ENCODE data around the gene RDH5.

RDH5 gene

DNA sequence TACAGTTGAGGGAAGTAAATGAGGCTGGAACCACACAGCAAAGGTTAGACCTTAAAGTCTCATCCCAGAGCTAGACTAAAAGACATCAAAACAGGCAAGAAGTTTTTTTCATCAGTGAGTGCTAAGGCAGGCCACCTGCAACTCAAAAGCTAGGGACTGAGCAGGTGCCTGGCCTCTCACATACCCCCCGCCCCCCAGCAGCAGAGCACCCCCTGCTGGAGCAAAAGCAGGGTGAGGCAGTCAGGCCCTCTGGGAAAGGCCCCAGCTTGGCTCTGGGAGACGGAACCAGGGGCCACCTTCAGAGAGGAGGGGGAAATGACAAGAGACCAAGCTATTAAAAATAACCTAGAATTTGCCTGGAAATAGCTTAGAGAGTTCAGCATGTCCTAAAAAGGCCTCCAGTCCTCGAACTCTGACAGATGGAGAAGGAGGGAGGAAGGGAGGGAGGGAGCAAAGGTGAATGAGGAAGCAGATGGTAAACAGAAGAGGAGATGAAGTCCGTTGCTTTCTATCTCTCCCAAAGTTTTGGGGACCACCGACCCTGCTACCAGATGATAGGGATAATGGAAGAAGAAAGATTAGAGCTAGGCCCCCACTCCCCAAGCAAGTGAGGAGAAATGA is 14.3 kb upstream of the RDH5 start:
- H3K4me3 ChIP-seq (ENCODE audit: control insufficient read depth, low read depth, low read length) = no peak overlapping the region
- DNase-seq (ENCODE audit: low read depth) = no peak
- TF ChIP-seq, protein P1, sequence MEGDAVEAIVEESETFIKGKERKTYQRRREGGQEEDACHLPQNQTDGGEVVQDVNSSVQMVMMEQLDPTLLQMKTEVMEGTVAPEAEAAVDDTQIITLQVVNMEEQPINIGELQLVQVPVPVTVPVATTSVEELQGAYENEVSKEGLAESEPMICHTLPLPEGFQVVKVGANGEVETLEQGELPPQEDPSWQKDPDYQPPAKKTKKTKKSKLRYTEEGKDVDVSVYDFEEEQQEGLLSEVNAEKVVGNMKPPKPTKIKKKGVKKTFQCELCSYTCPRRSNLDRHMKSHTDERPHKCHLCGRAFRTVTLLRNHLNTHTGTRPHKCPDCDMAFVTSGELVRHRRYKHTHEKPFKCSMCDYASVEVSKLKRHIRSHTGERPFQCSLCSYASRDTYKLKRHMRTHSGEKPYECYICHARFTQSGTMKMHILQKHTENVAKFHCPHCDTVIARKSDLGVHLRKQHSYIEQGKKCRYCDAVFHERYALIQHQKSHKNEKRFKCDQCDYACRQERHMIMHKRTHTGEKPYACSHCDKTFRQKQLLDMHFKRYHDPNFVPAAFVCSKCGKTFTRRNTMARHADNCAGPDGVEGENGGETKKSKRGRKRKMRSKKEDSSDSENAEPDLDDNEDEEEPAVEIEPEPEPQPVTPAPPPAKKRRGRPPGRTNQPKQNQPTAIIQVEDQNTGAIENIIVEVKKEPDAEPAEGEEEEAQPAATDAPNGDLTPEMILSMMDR (conservative IDR thresholded peaks at IDR 0.05; ENCODE audit: control insufficient read depth, insufficient read depth, low read depth, low read length) = peak; percentile 40

DNA sequence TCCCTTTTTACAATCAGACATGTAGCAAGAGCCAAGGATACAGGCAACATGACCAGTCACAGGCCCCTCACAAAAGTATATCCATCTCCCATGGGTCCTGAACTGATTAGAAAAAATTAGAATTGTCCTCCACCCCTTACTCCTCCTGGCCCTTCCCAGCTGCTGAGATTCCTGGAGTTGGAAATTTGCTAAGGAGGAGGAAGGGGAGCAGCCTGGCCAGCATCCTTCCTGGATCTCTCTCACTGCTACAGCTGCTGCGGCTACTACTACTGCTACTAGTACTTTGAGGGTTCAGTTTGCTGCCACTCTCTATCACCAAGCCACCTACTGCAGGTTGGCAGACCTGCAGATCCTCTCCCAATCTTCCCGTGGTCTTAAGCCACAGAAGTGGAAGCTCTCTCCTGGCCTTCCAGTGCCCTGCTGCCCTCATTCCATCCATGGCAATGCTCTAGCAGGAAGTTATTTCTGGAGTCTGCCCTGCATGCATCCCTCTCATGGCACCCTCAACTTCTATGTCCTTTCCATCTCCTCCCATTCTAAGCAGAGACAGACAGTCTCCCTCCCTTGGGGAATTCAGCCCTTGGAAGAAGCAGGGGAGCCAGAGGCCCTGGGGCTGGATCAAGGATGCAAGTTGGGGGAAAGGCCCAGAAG is 13.5 kb upstream of the RDH5 start:
- peak overlapping the region; percentile 59 for H3K4me3 ChIP-seq (ENCODE audit: control insufficient read depth, low read depth, low read length)
- TF ChIP-seq, protein P1 (conservative IDR thresholded peaks at IDR 0.05; ENCODE audit: control insufficient read depth, insufficient read depth, low read depth, low read length) = no peak
- no peak for DNase-seq (ENCODE audit: low read depth)

DNA sequence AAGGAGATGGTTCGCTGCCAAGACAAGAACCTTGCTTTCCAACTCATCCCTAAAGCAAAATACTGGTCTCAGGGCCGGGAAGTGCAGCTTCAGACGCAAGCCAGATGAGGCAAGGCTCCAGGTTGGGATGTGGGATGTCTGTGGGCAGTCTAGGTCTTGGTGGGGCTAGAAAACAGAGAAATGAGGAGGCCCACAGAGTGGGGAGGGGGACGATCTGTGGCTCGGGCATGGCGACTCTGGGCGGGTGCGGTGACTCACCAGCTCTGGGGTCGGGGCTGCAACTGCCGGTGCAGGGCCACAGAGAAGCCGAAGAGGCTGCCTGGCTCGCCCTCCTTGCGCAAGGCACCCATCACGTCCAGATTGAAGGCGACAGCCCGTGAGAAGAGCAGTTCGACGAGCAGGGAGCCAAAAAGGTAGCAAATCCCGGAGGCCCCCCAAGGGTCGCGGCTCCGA is 12.9 kb upstream of the RDH5 start:
- TF ChIP-seq, protein P1 (conservative IDR thresholded peaks at IDR 0.05; ENCODE audit: control insufficient read depth, insufficient read depth, low read depth, low read length) = no peak
- no peak for DNase-seq (ENCODE audit: low read depth)
- H3K4me3 ChIP-seq (ENCODE audit: control insufficient read depth, low read depth, low read length) = peak overlapping the region; percentile 59

DNA sequence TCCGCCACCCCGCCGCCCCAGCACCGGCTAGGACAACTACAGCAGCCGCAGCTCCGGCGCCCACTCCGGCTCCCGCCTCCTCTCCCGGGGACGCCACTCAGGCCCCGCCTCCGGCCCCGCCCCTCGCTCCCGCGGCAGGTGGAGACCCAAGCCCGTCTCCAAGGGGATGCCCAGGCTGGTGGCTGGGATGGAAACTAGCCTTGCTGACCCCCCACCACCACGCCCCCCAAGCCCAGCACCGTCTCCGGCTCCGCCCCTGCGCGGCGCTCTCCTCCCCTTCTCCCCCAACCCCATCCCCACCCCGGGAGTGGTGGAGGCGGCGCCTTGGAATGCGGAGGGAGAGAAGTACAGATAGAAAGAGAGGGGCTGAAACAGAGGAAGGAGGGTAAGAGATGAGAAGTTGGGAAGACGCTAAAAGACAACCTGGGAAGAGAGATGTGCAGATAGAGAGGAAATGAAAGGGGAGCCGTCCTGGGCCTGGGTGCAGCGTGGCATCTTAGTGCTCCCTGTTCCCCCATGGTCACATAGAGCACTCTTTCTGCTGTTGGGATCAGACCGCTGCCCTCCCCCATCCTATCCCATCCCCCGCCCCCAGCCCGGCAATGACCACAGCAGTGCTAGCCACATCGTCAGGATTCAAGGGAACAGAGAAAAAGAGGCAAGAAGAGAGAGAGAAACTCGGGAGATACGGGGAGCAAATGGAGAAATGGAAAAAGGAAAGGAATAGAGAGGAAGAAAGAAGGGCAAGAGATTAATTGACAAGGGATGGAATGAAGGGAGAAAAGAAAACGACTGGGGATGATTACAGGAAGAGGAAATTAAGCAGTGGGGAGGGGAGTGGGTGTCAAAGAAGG is 12.1 kb upstream of the RDH5 start, which contains the start of gene ITGA7:
Gene ITGA7 (minus strand): TSS at position 64 of the 854 bp plus-strand sequence. CDS start 222 bp downstream, outside the sequence.
- no peak for DNase-seq (ENCODE audit: low read depth)
- TF ChIP-seq, protein P1 (conservative IDR thresholded peaks at IDR 0.05; ENCODE audit: control insufficient read depth, insufficient read depth, low read depth, low read length) = no peak
- peak within 1 kb of the TSS; percentile 59 for H3K4me3 ChIP-seq (ENCODE audit: control insufficient read depth, low read depth, low read length)

DNA sequence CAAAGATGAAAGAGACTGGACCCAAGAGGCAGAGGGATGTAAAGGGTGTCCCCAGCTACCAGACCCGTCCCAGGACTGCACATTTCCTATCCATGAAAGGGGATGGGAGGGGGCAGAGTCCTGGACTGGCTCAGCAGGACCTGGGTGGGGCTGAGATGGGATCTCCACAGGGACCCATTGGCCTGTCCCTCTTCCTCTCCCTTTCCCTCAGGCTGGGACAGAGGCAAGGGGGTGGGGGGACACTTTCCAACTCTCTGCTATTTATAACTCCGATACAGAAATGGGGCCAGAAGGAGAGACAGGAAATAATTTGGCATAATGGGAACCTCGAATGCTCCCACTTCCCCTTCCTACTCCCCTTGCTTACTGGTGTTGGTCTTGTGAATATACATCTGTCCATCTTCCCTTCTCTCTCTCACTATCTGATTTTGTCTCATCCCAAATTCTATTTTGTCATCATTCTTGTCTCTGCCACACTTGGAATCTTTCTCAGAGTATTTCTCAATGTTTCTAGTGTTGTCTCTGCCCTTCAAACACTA is 11.4 kb upstream of the RDH5 start:
- H3K4me3 ChIP-seq (ENCODE audit: control insufficient read depth, low read depth, low read length) = no peak overlapping the region
- no peak for DNase-seq (ENCODE audit: low read depth)
- TF ChIP-seq, protein P1 (conservative IDR thresholded peaks at IDR 0.05; ENCODE audit: control insufficient read depth, insufficient read depth, low read depth, low read length) = no peak

DNA sequence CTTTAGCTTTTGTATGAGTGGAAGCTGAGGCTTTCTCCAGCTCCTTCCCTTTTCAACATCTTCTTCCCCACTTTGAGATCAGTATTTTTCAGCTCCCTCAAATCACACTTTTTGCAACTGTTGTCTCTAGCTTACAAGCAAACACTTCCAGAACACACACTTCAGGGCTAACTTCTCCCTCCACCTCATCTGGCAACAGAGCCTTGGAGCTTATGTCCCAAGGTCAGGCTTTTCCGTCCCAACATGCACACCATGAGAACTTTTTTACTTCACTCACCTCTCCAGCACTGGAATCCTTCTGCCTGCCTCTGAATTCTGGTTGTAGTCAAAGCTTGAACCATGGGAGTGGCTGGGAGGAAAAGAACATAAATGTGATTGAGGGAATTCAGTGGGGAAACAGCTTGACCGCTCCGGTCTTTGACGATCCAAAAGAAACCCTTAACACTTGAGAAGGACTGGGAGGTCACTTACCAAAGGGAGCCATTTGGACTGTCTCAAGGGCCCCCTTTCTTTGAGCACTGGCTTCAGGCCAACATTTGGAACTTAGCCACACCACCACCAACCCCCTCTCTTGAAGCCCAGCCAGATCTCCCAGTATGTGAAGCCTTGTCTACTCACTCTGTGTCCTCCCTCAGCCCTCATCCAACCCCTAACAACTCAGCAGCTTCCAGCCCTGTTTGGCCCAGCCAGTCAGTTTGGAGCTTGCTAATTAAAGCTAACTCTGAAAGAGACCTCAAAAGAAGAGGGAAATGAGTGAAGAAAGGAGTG is 8.2 kb upstream of the RDH5 start:
- no peak for DNase-seq (ENCODE audit: low read depth)
- H3K4me3 ChIP-seq (ENCODE audit: control insufficient read depth, low read depth, low read length) = no peak overlapping the region
- TF ChIP-seq, protein P1 (conservative IDR thresholded peaks at IDR 0.05; ENCODE audit: control insufficient read depth, insufficient read depth, low read depth, low read length) = no peak

Measured in fibroblast of mammary gland (primary cell).